Transverse colon (tissue), 4 donors: ENCODE results near the gene COX6A2. TPM values are rescaled to one million over a fixed set of nuclear protein-coding genes. Genes with fewer than 3 reads are reported as not detected.

Experiments
- DNase-seq: peaks from one replicate; pipeline ENCODE4 v3.0.0-alpha.2; 2019
- H3K27ac ChIP-seq, 4 donors: fragments of 200-600 bp; sonication (generic); 2 replicates each; pipeline ENCODE4 v1.5.1; 2016 to 2018; ENCODE audit warnings: inconsistent platforms in 4 of 4
- H3K27me3 ChIP-seq: fragments of 200-600 bp; sonication (generic); 2 replicates; pipeline ENCODE4 v1.5.1; 2017; ENCODE audit warnings: inconsistent platforms
- H3K36me3 ChIP-seq, 4 donors: fragments of 200-600 bp; sonication (generic); 2 replicates each; pipeline ENCODE4 v1.5.1; 2017 to 2019; ENCODE audit warnings: inconsistent platforms in 4 of 4
- H3K4me1 ChIP-seq, 4 donors: fragments of 200-600 bp; sonication (generic); 2 replicates each; pipeline ENCODE4 v1.5.1; 2017 to 2020; ENCODE audit warnings: inconsistent platforms in 4 of 4
- H3K4me3 ChIP-seq, 4 donors: fragments of 200-600 bp; sonication (generic); 1 replicate in 1 of 4; 2 replicates in 3 of 4; pipeline versions ENCODE4 v1.5.1 to v1.6.1; 2017 to 2019; ENCODE audit warnings: inconsistent platforms in 4 of 4
- H3K9me3 ChIP-seq, 2 donors: fragments of 200-600 bp; sonication (generic); 2 replicates each; pipeline ENCODE4 v1.5.1; 2017 to 2019; ENCODE audit warnings: inconsistent platforms in 2 of 2
- EP300 ChIP-seq: sonication (generic); formaldehyde crosslinking; IDR thresholded peaks from one replicate; pipeline ENCODE4 v1.6.1; 2017; ENCODE audit warnings: antibody characterized with exemption, low read depth
- POLR2A ChIP-seq: fragments of 450-650 bp; IDR thresholded peaks from one replicate; pipeline ENCODE4 v1.6.1; 2016; ENCODE audit warnings: antibody characterized with exemption, mild to moderate bottlenecking, moderate library complexity
- POLR2AphosphoS5 ChIP-seq, 3 donors: sonication (generic); formaldehyde crosslinking; IDR thresholded peaks; one replicate each; pipeline ENCODE4 v1.6.1; 2016; ENCODE audit warnings: antibody characterized with exemption in 3 of 3
- WGBS, 2 donors: methylation state at CpG; one replicate each; pipeline ENCODE4 v1.1.5; 2018; ENCODE audit warnings: low coverage in 1 of 2; 5-methylcytosine and 5-hydroxymethylcytosine counted together
- in situ Hi-C, 4 donors: fragments of 200-750 bp; cut with MboI; loops; one replicate each; pipeline versions ENCODE4 v1.15.0 to v1.15.1; 2017; ENCODE audit warnings: low sequenced_read_pairs in 3 of 4, low pct_ligation_motif_present in 1 of 4, low pct_unique_long_range_greater_than_20kb in 1 of 4
- intact Hi-C: fragments of 100-400 bp; cut with DNase I; formaldehyde crosslinking; loops from one replicate; pipeline ENCODE4 v1.15.1; 2023; ENCODE audit warnings: low total_unique reads
- total RNA-seq, 4 donors: library from RNA; depleted of rRNA; stranded (reverse); fragments of >200 nt; gene quantifications; one replicate each; pipeline ENCODE4 v1.1.0, GENCODE V29; 2016
- TF ChIP-seq, protein P1 (sequence below), 5 experiments: fragments of 200-600 bp in 3 of 5; fragments of 450-650 bp in 2 of 5; sonication (generic) in 3 of 5; IDR thresholded peaks; 1 replicate in 2 of 5; 2 replicates in 3 of 5; pipeline ENCODE4 v1.5.1; 2016 to 2017; ENCODE audit warnings: antibody characterized with exemption in 5 of 5, inconsistent platforms in 3 of 5, mild to moderate bottlenecking in 2 of 5, moderate library complexity in 1 of 5

COX6A2 gene
- total RNA-seq, 4 donors from 2014 or later, result not detected

DNA sequence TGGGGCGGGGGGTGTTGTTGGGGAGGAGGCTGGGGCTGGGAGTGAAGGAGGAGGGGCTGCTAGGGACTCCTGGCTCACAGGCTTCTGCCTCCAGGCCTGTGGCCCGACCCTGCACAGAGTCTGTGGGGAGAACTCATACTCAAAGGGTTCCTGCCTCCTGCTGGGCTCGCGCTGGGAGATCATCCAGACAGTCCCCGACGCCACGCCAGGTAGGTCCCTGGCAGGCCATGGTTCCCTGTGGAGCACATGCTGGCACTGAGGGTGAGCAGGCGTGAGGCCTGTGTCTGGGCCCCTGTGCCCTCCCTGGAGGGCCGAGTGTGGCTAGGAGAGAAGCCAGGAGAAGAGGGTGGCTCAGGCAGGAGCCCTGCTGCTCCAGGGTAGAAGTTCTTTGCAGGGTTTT, 30.5 kb downstream of the COX6A2 start:
- no peaks in the 10 kb centered on the region for H3K27me3 ChIP-seq
- H3K27ac ChIP-seq, result no peak overlapping the region
- WGBS, 2 donors, result 68% methylated on average over 4 of the region's 9 CpGs; no CpG with 5 or more reads in 1 of the 2 donors
- DNase-seq, result no peak
- no peaks in the 10 kb centered on the region for H3K36me3 ChIP-seq
- no peak for TF ChIP-seq EP300
- TF ChIP-seq, protein P1, sequence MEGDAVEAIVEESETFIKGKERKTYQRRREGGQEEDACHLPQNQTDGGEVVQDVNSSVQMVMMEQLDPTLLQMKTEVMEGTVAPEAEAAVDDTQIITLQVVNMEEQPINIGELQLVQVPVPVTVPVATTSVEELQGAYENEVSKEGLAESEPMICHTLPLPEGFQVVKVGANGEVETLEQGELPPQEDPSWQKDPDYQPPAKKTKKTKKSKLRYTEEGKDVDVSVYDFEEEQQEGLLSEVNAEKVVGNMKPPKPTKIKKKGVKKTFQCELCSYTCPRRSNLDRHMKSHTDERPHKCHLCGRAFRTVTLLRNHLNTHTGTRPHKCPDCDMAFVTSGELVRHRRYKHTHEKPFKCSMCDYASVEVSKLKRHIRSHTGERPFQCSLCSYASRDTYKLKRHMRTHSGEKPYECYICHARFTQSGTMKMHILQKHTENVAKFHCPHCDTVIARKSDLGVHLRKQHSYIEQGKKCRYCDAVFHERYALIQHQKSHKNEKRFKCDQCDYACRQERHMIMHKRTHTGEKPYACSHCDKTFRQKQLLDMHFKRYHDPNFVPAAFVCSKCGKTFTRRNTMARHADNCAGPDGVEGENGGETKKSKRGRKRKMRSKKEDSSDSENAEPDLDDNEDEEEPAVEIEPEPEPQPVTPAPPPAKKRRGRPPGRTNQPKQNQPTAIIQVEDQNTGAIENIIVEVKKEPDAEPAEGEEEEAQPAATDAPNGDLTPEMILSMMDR (IDR thresholded peaks at IDR 0.05), result no peak
- TF ChIP-seq POLR2AphosphoS5 (IDR thresholded peaks at IDR 0.05), result no peak
- no peak for TF ChIP-seq POLR2A
- in situ Hi-C loops (loop anchor here in 1 of 4 donors (25.0 kb wide), 1 partner anchor 90 kb away; the partner anchor contains the start of gene SLC5A2), intact Hi-C loops (no loop called here)
- H3K9me3 ChIP-seq, result no peaks in the 10 kb centered on the region
- H3K4me3 ChIP-seq, result no peak overlapping the region
- no peaks in the 10 kb centered on the region for H3K4me1 ChIP-seq

DNA sequence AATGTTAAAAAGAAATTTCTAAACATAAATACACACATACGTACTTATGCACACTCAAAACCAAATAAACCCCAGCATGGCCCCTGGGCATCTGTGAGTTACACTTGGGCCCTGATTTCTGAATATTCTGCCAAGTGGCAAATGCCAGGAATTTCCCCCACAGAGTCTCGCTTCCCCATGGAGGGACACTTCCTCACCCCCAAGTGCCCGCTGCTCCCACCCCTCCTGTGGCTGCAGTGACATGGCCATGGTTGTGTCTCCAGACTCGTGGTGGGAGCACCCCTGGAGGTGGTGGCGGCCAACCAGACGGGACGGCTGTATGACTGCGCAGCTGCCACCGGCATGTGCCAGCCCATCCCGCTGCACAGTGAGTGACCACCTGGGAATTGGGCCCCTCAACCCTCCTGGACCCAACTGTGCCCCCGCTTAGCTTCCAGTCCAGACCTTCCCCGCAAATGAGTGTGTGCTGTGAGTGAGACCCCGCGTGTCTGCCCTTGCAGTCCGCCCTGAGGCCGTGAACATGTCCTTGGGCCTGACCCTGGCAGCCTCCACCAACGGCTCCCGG, 31.0 kb downstream of the COX6A2 start:
- in situ Hi-C loops (loop anchor here in 1 of 4 donors (25.0 kb wide), 1 partner anchor 90 kb away; the partner anchor contains the start of gene SLC5A2), intact Hi-C loops (no loop called here)
- no peak overlapping the region for H3K27ac ChIP-seq
- no peaks in the 10 kb centered on the region for H3K9me3 ChIP-seq
- no peaks in the 10 kb centered on the region for H3K36me3 ChIP-seq
- no peak overlapping the region for H3K4me3 ChIP-seq
- WGBS, 2 donors, result 60 to 80% methylated on average over 1 to 11 of the region's 18 CpGs
- no peaks in the 10 kb centered on the region for H3K27me3 ChIP-seq
- no peaks in the 10 kb centered on the region for H3K4me1 ChIP-seq
- DNase-seq, result no peak
- no peak for TF ChIP-seq POLR2AphosphoS5 (IDR thresholded peaks at IDR 0.05)
- TF ChIP-seq POLR2A, result no peak
- no peak for TF ChIP-seq EP300
- TF ChIP-seq, protein P1 (IDR thresholded peaks at IDR 0.05), result no peak

DNA sequence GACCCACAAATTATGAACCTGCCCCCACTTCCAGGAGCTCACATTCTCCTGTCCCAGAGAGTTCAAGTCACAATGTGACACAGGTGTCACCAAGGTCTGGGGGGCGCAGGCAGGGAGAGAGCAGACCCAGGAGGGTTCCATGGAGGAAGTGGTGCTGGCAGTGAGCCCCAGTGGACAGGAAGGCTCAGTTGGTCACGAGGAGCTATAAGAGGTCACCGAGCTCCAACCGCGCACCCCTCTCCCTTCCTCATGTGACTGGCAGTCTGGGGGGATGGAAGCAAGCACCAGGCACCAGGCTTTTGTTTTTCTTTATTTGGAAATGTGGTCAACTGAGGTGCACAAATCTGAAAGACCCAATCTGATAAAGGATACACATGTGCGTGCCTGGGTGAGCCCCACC, 32.5 kb downstream of the COX6A2 start:
- TF ChIP-seq, protein P1 (IDR thresholded peaks at IDR 0.05), result no peak
- TF ChIP-seq EP300 (no peak), POLR2A (no peak), POLR2AphosphoS5 (IDR thresholded peaks at IDR 0.05) (no peak)
- no peaks in the 10 kb centered on the region for H3K27me3 ChIP-seq
- no peaks in the 10 kb centered on the region for H3K9me3 ChIP-seq
- H3K4me1 ChIP-seq, result no peaks in the 10 kb centered on the region
- WGBS, 2 donors, result 63 to 76% methylated on average over 2 to 6 of the region's 6 CpGs
- no peaks in the 10 kb centered on the region for H3K36me3 ChIP-seq
- H3K4me3 ChIP-seq, result no peak overlapping the region
- peak; percentile 27 for DNase-seq
- no peak overlapping the region for H3K27ac ChIP-seq
- in situ Hi-C loops (loop anchor here in 1 of 4 donors (25.0 kb wide), 1 partner anchor 92 kb away; the partner anchor contains the start of gene SLC5A2), intact Hi-C loops (no loop called here)

DNA sequence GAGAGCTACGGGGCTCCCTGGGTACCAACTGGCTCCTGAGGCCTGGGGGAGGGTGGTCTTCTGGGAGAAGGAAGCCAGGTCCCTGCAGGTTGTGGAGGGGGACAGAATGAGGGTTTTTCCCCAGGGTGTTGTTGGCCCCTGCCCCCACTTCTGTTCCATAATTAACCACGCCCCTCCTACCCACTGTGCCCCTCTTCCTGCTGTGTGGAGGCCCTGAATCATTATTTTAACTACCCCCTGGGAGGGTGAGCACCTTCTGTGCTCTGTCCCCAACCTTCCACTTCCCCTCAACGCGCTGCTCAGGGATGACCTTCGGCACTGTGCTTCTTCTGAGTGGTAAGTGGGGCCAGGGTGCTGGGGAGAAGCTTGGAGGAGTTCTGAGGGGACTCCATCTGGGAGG, 35.1 kb downstream of the COX6A2 start, which contains the start of gene ITGAD:
Gene ITGAD, plus strand, starts transcription at position 280 of the 400 bp plus-strand sequence. Its CDS starts 26 bp downstream, at position 306.
- Histone ChIP-seq H3K4me1 (no peaks in the 10 kb centered on the region), H3K9me3 (no peaks in the 10 kb centered on the region), H3K4me3 (no peak within 1 kb of the TSS), H3K27ac (no peak within 1 kb of the TSS), H3K36me3 (no peaks in the 10 kb centered on the region), H3K27me3 (no peaks in the 10 kb centered on the region)
- TF ChIP-seq, protein P1 (IDR thresholded peaks at IDR 0.05), result no peak
- TF ChIP-seq POLR2AphosphoS5 (IDR thresholded peaks at IDR 0.05), result no peak
- DNase-seq, result no peak
- WGBS, 2 donors, result 55% methylated on average over 5 of the region's 5 CpGs; no CpG with 5 or more reads in 1 of the 2 donors
- intact Hi-C loops, result no loop called here
- in situ Hi-C loops, result loop anchor here in 1 of 4 donors (25.0 kb wide), 1 partner anchor 94 kb away; the partner anchor contains the start of gene SLC5A2
